Stimulated activated CD4-positive, alpha-beta T cell treated with anti-CD3 and anti-CD28 coated beads, Interleukin-2, amount 100 ng/mL, for 4 hours (primary cell): ENCODE data around the gene CLCN7.

Experiments used
- DNase-seq: peaks from one replicate; pipeline ENCODE4 v3.0.0-alpha.2; 2020; ENCODE audit warnings: low read depth

The CLCN7 gene

DNA sequence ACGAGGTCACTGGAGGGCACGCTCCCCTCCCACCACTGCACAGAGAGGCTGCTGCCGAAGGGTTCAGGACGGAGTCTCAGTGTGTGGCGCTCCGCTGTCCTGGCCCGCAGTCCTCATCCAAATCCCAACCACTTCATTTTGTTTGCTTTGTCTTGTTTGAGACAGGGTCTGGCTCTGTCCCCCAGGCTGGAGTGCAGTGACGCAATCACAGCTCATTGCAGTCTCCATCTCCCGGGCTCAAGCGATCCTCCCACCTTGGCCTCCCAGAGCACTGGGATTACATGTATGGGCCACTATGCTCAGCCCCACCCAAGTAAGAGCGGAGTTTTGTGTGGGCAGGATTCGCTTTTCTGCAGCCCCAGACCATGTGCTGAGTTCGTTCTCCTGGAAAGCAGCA is 73.1 kb downstream of the CLCN7 start:
- DNase-seq, result no peak

DNA sequence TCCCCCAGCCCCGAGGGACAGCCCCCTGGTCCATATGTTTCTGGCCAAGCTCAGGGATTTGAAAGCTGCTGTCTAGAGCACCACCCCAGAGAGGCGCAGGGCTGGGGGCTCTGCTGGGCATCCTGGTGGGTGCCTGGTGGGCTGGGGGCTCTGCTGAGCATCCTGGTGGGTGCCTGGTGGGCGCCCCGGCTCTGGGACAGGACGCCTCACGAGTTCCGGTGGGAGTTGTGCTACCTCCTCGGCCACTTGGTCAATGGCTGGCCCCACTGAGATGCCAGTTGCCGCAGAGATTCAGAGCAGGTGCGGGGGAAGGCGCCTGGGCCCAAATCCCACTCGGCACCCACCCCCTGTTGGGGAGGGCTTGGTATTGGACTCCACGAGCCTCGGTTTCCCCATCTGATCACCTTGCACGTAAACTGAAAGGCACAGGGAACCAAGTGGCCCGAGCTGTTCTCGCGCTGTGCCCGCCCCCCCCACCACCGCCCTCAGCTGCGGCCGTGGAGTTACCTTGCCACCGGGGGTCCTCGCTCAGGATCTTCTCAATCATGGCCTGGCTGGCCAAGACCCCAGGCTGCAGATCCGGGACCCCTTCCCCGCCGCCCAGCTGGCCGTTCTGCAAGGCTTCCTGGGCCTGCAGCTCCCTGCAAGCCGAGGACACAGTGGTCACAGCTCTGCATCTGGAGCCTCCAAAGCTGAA is 73.6 kb downstream of the CLCN7 start:
- no peak for DNase-seq

DNA sequence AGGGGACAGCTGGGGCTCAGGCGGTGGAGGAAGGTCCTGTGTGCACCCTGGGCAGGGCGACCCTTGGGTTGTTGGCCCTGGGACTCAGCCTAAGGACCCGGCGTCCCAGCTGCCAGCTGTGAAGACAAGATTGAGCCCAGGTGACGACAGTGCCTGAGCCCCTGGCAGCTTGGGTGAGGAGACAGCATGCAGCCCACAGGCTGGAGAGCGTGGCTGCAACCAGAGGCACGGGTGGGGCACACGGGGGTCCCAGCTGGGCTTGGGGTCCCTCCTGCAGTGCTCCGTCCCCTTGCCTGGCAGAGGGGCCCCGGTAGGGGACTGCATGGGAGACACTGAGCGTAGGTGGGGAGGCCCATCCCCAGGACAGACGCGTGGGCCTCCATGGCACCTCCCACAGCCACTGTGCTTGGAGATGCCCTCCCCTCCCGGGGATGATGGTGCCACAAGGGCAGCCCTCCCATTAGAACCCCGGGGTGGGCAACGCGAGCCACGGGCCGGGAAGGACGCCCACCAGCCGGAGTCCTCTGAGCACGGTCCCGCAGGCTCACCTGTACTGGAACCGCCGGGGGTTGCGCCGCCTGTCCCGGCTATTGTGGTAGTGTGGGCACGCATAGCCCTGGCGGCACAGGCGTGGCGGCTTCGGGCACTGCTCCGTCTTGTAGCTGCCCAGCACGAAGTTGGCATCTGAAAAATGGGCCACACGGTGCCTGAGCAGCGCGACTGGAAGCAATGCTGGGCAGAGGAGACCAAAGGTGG is 75.8 kb downstream of the CLCN7 start:
- no peak for DNase-seq

DNA sequence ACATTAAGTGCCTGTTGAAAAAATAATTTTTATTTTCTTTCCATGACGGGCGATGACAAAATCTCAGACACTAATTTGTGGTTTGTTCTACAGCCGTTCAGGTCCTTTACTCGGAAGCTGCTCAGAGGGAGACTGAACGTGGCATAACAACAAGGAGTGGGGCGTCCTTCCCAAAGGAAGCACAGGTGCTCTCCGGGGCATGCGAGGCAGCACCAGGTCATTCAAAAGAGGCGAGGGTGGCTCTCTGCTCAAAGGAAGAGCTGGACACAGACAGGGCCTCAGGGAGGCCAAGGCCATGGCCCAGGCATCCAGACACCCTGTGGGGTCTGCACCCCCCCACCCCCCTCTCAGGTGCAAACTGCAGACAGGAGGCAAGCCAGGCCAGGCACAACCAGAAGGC is 76.5 kb downstream of the CLCN7 start:
- no peak for DNase-seq

DNA sequence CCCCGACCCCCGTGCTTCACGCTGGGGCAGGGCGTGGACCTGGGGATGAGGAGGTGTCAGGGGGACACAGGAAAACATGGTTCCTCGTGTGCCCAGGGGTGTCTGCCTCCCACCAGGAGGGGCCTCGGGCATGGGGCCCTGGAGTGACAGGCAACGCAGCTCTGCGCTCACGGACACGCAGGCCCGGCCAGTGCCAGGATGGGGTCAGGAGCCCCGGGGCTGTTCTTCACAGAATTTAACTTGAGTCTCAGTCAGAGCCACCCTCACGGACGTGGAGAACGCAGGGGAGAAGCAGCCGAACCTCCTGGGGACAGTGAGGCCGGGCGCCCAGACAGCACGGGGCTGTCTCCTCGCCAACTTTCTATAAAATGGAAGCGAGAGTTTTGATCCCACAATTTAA is 77.0 kb downstream of the CLCN7 start:
- DNase-seq, result no peak

DNA sequence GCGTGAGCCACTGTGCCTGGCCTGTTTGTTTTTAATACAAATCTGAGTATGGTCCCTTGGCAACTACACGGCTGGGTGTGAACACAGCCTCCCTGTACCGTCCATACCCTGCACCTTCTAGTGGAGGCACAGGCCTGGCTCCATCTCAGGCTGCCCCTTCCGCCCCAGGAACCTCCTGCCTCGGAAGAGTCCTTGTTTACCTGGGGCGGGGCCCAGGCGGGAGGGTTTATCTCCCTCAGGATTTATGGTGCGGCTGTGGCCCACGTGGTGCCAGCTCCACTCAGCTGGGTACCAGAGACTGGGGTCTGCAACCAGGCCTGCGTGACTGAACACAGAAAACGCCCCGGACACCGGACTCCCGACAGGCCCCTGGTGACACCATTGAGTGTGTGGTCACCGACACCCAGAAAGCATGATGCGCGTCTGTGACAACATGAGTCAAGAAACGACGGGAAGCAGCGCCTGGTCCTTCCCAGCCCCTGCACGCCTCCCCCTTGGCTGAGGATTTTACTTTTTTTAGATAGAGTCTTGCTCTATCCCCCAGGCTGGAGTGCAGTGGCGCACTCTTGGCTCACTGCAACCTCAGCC is 79.3 kb downstream of the CLCN7 start:
- DNase-seq, result no peak
